Hindlimb muscle (tissue), 1 donor: ENCODE results near the gene SRSF11. TPM values are rescaled to one million over a fixed set of nuclear protein-coding genes. Genes with fewer than 3 reads are reported as not detected.

Experiments
- DNase-seq: peaks from one replicate; pipeline ENCODE4 v3.0.0-alpha.2; 2013
- polyA plus RNA-seq: library from polyadenylated mRNA; unstranded; fragments of 120-200 nt; gene quantifications from one replicate; pipeline ENCODE4 v1.2.1, GENCODE V29; 2013; ENCODE audit not compliant: insufficient read length

Gene SRSF11
- polyA plus RNA-seq, 1 donor, result 192 TPM

GRCh38 chr1:70222716-70223235 is 1.6 kb downstream of the SRSF11 start:
- DNase-seq, result no peak

GRCh38 chr1:70224954-70225353 is 3.8 kb downstream of the SRSF11 start:
- DNase-seq, result no peak

GRCh38 chr1:70227439-70227838 is 6.3 kb downstream of the SRSF11 start:
- no peak for DNase-seq

GRCh38 chr1:70228670-70229069 is 7.5 kb downstream of the SRSF11 start:
- DNase-seq, result no peak

GRCh38 chr1:70231475-70231874 is 10.3 kb downstream of the SRSF11 start:
- no peak for DNase-seq

- DNase-seq, result no peak
Observed at GRCh38 chr1:70234733-70235132, 13.6 kb downstream of the SRSF11 start.

GRCh38 chr1:70239940-70240339 is 18.8 kb downstream of the SRSF11 start:
- DNase-seq, result no peak

GRCh38 chr1:70247122-70247521 is 25.9 kb downstream of the SRSF11 start:
- no peak for DNase-seq

- no peak for DNase-seq
Observed at GRCh38 chr1:70247768-70248167, 26.6 kb downstream of the SRSF11 start.

- DNase-seq, result no peak
Observed at GRCh38 chr1:70248729-70249128, 27.5 kb downstream of the SRSF11 start.

- DNase-seq, result no peak
Observed at GRCh38 chr1:70256664-70257063, 35.5 kb downstream of the SRSF11 start.

GRCh38 chr1:70264839-70265238 is 43.7 kb downstream of the SRSF11 start:
- DNase-seq, result no peak

- no peak for DNase-seq
Observed at GRCh38 chr1:70265946-70266345, 44.8 kb downstream of the SRSF11 start.

- DNase-seq, result no peak
Observed at GRCh38 chr1:70277875-70278274, 56.7 kb downstream of the SRSF11 start.

- no peak for DNase-seq
Observed at GRCh38 chr1:70278710-70279109, 57.5 kb downstream of the SRSF11 start.

GRCh38 chr1:70284366-70284765 is 63.2 kb downstream of the SRSF11 start:
- DNase-seq, result no peak

- DNase-seq, result no peak
Observed at GRCh38 chr1:70286453-70286852, 65.3 kb downstream of the SRSF11 start.

- DNase-seq, result peak; percentile 10
Observed at GRCh38 chr1:70288166-70288565, 67.0 kb downstream of the SRSF11 start.

GRCh38 chr1:70290218-70290617 is 69.0 kb downstream of the SRSF11 start:
- peak; percentile 16 for DNase-seq

- no peak for DNase-seq
Observed at GRCh38 chr1:70293186-70293843, 72.1 kb downstream of the SRSF11 start.

- no peak for DNase-seq
Observed at GRCh38 chr1:70295749-70296148, 74.6 kb downstream of the SRSF11 start.

GRCh38 chr1:70299472-70299871 is 78.3 kb downstream of the SRSF11 start:
- DNase-seq, result no peak
